ENCODE measurements around the gene GHRH. TPM values are rescaled to one million over a fixed set of nuclear protein-coding genes. Genes with fewer than 3 reads are reported as not detected.

Gene GHRH
- not detected in 2 replicates for total RNA-seq

GRCh38 chr20:37261714-37262113, at the start of gene GHRH:
Gene GHRH (minus strand): TSS chr20:37261814. CDS start chr20:37256889, 4,925 bp downstream.

Other genes with a start within 250 kb of the GHRH start
- 8.6 and 12.4 TPM in 2 replicates for gene RBL1, start 165.8 kb downstream of the GHRH start, total RNA-seq
- gene RPN2, start 82.5 kb downstream of the GHRH start, total RNA-seq: 296 and 297 TPM in 2 replicates
- 1.6 and 2.0 TPM in 2 replicates for gene MROH8, start 82.3 kb downstream of the GHRH start, total RNA-seq
- 16.8 and 19.6 TPM in 2 replicates for gene MANBAL, start 27.8 kb upstream of the GHRH start, total RNA-seq
- 11.6 and 17.2 TPM in 2 replicates for gene SRC, start 84.3 kb upstream of the GHRH start, total RNA-seq

Measured in aortic smooth muscle cell (primary cell).